Ramos (cell line): ENCODE results near the gene CMTM8.

Experiments
- in situ Hi-C: fragments of 300-500 bp; cut with MboI; formaldehyde crosslinking; loops from one replicate; pipeline ENCODE4 v1.14.3; 2022; ENCODE audit warnings: low sequenced_read_pairs; ENCODE audit not compliant: unreplicated experiment

The CMTM8 gene

DNA sequence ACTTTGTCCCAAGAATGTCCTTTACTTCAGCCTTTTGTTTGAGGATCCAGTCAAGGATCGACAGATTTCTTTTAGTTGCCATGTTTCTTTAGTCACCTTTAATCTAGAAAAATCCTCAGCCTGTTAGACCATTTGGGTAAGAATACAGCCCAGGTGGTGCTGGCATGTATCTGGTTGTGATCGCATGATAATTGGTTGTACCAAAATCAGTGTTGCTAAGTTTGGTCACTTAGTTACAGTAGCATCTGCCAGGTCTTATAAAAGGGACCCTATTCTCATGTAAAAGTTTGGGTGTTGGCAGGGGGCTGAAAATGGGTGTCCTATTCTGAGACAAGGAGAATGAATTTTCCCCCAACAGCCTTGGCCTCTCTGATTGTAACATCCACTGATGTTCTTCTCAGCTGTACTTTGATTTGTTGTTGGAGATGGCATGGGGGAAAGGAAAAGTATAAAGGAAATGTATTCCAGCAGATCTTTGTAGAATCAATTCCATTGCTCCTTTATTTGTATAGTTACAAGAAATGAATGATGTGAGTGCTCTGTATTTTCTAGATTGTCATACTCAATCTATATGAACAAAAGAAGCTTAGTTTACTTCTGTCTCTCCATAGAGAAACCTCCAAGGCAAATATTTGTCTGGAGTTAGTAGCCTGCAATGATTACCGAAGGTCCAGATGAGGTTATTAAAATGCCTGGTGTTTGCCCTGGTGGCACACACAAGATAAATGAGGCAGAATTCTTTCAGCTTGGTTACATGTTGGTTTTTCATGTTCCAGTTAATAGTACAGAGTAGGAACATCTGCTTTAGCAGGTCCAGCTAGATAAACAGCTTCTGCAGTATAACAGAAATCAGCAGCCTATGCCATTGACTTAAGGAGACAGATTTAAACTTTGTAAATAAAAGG, 65.7 kb downstream of the CMTM8 start:
- in situ Hi-C loops = no loop called here

DNA sequence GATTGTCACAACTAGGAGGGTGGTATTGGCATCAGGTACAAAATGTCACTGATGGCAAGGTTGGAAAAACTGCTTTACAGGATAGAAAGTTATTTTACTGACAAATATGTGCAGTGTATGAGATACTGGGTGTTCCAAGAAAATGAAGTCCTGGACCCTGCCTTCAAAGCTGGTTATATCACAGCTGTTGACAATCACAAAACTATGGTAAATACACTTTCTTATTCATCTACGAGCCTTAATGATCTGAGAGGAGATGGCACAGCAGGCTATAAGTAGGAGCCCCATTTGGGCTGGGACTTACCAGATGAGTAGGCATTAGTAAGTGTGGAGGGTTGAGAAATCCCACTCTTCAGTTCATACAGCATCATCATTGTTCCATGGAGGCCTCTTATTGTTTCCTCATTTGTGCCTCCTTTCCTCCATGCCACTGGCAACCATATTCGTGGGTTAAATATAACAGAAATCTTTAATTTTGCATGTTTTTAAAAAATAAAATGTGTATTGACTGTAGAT, 66.9 kb downstream of the CMTM8 start:
- in situ Hi-C loops = no loop called here

- in situ Hi-C loops = no loop called here
Measured at GRCh38 chr3:32306072-32306471, 67.6 kb downstream of the CMTM8 start.

GRCh38 chr3:32307591-32307990, 69.1 kb downstream of the CMTM8 start:
- in situ Hi-C loops = no loop called here

- in situ Hi-C loops = no loop called here
Measured at GRCh38 chr3:32308378-32308777, 69.9 kb downstream of the CMTM8 start.

DNA sequence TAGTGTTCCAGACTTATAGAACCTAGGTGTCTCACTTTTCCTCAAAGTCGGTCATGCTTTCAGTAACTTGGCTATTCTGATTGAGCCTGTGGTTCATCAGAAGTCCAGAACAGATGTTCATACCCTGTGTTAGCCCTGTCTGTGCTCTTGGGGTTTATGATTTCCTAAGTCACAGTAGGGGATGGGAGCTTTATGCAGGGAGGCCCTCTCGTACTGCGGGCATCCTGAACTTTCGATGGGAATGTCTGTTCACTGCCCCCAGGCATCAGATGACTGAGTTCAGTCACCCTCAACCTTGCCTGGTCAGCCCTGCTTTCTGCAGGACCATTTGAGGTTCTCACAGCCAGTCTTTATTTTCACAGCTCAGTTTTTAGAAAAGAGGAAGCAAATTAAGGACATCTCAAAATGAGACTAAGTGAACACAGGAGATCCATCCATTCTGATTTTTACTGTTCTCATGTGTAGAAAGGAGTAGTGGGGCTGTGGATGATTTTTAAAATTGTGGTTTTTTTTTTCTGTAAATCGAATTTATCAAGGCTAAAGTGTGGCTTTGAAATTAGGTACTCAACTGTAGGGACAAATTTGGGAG, 71.3 kb downstream of the CMTM8 start:
- in situ Hi-C loops = no loop called here

DNA sequence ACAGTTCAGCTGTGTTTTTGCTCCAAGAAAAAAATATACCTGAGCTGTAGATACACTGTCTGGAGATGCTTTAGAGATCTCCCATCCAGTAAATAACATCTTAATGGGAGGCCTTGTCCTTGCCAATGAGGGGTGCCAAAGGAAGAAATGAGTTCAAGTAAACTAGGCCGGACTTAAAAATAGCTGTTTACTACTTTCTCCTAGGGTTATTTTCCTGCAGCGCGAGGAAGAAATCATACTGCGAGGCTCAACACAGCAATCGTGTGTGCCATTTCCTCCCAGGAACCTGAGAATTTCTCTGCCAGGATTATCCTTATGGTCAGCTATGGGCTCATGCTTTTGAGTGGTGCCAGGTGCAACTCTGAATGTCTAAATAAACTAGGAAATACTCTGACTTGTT, 71.9 kb downstream of the CMTM8 start:
- in situ Hi-C loops = no loop called here

DNA sequence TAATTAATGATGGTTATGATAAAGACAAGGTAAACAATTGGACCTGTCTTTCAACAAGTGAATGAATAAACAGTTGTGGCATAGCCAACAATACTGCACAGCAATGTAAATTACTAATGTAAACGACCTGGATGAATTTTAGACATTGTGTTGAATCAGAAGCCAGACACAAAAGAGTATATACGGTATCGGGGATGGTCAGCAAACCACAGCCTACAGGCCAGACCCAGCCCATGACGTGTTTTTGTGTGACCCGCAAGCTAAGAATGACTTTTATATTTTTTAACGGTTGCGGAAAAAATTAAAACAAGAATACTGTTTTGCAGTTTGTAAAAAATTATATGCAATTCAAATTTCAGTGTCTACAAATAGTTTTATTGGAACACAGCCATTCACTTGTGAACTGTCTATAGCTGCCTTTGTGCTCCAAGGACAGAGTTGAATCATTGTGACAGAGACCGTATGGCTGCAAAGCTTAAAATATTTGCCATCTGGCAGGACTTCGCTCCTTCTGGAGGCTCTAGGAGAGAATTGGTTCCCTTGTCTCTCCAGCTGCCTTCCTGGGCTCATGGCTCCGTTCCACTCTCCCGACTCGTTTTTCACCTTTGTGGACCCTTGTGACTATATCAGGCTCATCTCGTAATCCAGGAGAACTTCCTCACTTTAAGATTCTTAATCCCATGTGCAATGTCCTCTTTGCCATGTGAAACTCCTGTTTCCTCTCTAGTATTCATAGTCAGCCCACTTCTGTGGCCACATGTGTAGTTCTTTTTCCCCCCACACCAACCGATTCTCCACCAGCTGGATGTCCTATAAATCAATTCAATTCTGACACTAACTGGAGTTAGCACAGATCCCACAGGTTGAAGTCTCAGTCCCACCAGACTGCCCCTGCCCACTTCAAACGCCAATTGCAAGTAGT, 72.7 kb downstream of the CMTM8 start:
- in situ Hi-C loops = no loop called here

GRCh38 chr3:32312251-32312650, 73.8 kb downstream of the CMTM8 start:
- in situ Hi-C loops = no loop called here

DNA sequence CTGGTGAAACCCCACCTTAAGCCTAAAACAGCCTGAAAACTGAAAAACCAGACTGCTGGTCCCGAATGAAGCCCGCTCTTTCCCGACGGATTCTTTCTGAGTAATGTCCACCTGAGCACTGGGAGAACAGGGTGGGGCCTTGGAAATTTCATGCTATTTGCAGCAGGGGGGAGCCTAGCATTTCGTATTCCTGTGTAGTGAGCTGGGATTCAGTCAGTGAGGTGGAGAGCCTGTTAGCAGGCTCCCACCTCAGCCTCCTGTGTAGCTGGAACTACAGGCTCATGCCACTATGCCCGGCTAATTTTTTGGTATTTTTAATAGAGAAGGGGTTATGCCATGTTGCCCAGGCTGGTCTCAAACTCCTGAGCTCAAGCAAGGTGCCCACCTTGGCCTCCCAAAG, 74.7 kb downstream of the CMTM8 start:
- in situ Hi-C loops = no loop called here

DNA sequence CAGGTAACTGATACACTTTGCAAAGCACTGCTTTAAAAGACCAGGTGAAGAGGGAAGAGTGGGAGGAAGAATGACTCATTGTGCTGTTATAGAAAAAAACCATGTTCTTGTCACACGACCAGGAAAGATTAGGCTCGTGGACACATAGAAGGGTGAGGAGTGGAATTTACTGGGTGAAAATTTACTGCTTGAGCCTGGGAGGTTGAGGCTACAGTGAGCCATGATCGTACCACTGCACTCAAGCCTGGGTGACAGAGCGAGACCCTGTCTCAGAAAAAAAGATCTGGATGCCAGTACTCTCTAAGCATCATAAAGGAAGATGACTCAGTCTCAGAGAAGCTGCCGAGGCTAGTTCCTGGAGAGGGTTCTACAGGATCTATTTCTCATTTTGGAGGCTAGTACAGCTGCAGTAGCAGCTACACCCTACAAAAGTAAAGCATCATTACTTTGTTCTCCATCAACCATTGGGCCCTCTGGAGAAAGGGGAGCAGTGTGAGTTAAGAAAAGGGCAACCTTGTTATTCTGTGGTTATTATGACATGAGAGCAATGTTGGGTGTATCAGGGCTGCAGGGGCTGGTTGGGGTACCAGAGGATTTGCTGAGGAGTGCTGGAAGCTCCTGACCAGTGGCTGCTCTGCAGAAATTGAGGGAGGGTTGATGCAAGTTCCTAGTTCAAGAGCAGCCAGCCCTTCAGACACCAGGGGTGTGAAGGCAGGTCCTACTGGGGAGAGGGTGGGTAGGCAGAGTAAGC, 75.4 kb downstream of the CMTM8 start:
- in situ Hi-C loops = no loop called here

GRCh38 chr3:32315441-32315840, 77.0 kb downstream of the CMTM8 start:
- in situ Hi-C loops = no loop called here

- in situ Hi-C loops = no loop called here
Measured at GRCh38 chr3:32316319-32316718, 77.8 kb downstream of the CMTM8 start.

- in situ Hi-C loops = no loop called here
Measured at GRCh38 chr3:32316976-32317375, 78.5 kb downstream of the CMTM8 start.

DNA sequence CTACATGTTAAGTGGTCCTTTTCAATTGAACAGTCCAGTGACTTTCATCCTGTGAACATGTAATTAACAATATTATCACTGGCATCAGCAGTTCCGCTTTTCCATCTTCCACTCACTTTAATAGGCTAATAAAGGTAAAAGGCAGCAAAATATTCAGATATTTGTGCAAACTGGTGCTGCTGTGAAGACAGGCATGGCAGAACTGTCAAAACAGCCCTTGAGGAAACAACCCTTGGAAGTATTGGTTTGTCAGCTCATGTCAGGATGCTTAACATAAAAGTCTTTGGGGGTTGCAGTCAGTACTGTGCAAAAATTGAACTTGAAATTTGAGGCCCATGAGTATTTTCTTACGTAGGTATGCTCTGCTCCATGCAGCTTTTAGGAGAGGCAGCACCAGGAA, 81.1 kb downstream of the CMTM8 start:
- in situ Hi-C loops = no loop called here

- in situ Hi-C loops = no loop called here
Measured at GRCh38 chr3:32320080-32320479, 81.6 kb downstream of the CMTM8 start.

- in situ Hi-C loops = no loop called here
Measured at GRCh38 chr3:32321095-32321790, 82.8 kb downstream of the CMTM8 start.

- in situ Hi-C loops = no loop called here
Measured at GRCh38 chr3:32322311-32322710, 83.8 kb downstream of the CMTM8 start.

DNA sequence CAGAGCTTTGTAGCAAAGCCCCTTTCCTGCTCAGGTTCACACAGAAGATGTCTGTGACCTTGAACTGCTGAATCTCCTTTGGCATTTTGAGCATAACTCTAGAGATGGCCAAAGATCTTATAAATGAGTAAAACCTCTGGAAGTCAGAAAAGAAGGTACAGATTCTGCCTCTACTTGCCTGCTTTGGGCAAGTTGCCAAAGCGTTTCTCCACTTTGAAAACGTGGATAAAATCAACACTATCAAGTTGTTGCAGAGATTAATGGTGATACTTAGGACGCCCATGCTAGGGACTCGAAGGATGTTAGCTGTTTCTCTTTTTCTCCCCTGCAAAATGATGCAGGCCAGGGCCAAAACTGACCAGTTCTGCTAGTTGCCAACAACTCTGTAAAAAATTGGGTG, 85.1 kb downstream of the CMTM8 start:
- in situ Hi-C loops = no loop called here
